ENCODE results near the gene ACTG1.
"Not testable (repeated sequence)": the region's sequence is repeated elsewhere in the genome, so short reads cannot be mapped to it uniquely, and the experiment has no call there.

ACTG1 gene

GRCh38 chr17:81533339-81534141 is 20.9 kb upstream of the ACTG1 start:
- no peak for DNase-seq (ENCODE audit: low read depth)

GRCh38 chr17:81532490-81533287 is 20.1 kb upstream of the ACTG1 start:
- DNase-seq (ENCODE audit: low read depth): no peak

- DNase-seq (ENCODE audit: low read depth): not testable (repeated sequence)
These were observed 19.4 kb upstream of the ACTG1 start for GRCh38 chr17:81531998-81532404.

- DNase-seq (ENCODE audit: low read depth): not testable (repeated sequence)
These were observed 18.4 kb upstream of the ACTG1 start for GRCh38 chr17:81531013-81531412.

DNA sequence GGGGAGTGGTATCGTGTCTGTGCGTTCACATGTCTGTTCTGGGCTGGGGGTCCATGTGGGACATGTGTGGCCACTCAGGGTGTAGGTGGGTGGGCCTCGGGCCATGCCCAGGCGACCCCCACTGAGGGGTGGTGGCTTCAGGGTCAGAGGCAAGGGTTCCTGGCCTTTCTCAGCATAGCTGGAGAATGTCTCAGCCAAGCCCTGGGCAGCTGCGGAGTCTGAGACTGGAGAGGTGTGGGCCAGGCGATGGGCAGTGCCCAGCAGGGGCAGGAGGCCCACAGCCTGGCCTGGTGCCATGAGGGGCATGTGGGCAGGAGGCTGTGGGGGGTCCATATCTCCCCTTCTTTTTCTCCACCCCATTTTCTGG is 16.8 kb upstream of the ACTG1 start:
- DNase-seq (ENCODE audit: low read depth): no peak

DNA sequence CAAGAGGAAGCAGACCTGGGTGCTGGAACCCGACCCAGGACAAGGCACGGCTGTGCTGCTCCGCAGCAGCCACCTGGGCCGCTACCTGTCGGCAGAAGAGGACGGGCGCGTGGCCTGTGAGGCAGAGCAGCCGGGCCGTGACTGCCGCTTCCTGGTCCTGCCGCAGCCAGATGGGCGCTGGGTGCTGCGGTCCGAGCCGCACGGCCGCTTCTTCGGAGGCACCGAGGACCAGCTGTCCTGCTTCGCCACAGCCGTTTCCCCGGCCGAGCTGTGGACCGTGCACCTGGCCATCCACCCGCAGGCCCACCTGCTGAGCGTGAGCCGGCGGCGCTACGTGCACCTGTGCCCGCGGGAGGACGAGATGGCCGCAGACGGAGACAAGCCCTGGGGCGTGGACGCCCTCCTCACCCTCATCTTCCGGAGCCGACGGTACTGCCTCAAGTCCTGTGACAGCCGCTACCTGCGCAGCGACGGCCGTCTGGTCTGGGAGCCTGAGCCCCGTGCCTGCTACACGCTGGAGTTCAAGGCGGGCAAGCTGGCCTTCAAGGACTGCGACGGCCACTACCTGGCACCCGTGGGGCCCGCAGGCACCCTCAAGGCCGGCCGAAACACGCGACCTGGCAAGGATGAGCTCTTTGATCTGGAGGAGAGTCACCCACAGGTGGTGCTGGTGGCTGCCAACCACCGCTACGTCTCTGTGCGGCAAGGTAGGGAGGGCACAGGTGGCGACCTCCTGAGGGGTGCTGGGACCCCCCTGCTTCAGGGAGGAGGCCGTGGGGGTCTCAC is 16.2 kb upstream of the ACTG1 start:
- no peak for DNase-seq (ENCODE audit: low read depth)

- no peak for DNase-seq (ENCODE audit: low read depth)
These were observed 15.7 kb upstream of the ACTG1 start for GRCh38 chr17:81528384-81528650.

GRCh38 chr17:81527591-81528383 is 15.2 kb upstream of the ACTG1 start, which contains the start of gene FSCN2:
FSCN2 (plus strand) TSS chr17:81528377; CDS start chr17:81528532, 155 bp downstream.
- DNase-seq (ENCODE audit: low read depth): no peak

- DNase-seq (ENCODE audit: low read depth): no peak
These were observed 14.3 kb upstream of the ACTG1 start for GRCh38 chr17:81526662-81527571.

- DNase-seq (ENCODE audit: low read depth): no peak
These were observed 12.2 kb upstream of the ACTG1 start for GRCh38 chr17:81524865-81525159.

DNA sequence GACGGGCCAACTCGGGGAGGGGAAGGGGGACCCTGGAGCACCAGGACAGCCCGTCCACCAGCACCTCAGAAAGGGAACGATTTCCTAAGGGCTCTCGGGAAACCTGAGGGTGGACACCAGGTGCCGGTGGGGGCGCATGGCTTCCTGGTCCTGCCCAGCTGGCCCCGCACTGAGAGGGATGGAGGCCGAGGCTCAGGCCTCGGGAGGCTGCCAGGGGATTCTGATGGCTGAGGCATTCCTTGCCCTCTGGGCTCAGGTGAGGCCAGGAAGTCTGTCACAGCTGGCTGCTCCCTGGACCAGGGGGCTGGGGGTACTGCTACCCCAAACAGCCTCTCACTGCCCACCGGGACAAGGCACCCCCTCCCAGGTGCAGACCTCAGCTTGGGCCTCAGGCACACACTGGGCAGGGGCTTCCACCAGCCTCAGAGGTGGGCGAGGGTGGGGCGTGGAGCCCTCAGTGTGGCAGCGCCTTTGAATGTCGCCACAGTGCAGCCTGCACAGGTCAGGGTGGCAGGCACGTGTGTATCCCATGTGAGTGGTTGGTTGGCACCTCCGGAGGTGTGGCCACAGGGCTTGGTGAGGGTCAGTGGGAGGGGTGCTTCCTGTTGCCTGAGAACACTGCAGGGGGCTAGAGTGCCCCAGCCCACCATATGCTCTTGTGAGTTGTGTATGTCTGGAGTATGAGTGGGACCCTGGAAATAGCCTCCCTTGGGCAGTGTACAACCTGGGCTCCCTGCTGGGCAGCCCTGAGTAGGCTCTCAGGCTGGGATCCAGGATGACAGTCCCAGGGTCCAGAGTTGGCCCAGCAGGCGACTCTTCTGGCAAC is 11.7 kb upstream of the ACTG1 start:
- DNase-seq (ENCODE audit: low read depth): no peak

DNA sequence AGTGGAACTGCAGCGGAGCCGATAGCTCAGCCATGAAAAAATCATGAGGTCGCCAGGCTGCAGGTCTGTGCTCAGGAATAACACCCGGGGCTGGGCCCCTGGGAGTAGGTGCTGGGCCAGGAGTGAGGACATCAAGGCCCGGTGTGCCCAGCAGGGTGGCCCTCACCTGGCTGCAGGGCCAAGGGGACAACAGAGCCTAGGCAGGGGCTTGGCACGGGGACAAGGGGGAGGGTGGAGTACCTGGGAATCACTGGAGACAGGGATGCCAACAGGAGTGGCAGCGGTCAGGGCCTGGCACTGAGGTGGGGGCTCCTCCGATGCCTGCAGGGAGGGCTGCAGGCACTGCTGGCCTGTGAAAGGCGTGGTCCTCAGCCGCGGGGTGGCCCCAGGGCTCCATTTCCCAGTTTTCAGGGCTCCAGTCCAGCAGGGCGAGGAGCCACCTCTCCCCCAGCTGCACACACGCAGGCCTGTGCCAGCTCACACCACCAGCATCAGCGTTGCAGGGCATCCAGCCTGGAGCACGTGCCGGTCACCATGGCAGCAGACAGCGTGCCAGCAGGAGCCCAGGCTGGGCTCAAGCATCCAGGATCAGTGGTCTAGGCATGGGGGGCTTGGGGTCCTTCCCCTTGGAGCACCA is 10.9 kb upstream of the ACTG1 start:
- no peak for DNase-seq (ENCODE audit: low read depth)

GRCh38 chr17:81522491-81523401 is 10.1 kb upstream of the ACTG1 start:
- no peak for DNase-seq (ENCODE audit: low read depth)

DNA sequence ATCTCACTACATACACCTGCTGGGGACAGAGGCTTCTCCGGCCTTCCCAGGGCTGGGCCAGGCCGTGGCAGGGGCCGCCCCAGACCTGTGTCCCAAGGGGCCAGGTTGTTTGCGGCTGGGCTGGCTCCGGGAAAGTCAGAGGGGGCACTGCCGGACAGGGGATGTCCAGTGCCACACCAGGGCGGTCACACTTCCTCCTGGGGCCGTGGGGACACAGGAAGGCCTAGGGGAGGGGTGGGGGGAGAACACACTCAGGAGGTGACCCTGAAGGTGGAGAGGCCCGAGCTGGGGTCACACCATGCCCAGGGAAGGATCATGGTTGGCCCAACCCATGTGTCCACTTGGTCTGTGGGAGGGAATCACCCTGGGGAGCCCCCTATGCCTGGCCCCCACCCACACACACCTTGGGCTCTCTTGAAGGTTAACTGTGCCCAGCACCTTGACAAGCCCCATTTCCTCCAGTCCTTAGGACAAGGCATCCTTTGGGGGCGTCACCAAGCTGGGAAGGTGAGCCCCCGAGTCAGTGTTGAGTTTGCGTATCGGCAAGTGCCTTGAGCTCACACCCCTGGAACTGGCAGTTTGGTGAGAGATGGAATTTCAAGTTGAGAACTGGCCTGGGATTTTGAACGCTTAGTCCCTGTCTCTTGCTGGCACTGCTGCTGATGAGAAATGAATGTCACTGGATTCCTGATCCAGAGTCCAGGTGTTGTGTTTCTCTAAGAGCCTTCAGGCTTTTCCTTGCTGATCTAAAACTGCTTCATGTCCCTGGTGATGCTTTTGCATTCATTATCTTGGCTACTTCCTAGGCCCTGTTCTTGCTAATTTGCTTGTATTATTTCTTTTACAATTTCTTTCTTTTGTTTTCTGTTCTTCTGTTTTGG is 7.7 kb upstream of the ACTG1 start:
- DNase-seq (ENCODE audit: low read depth): no peak

GRCh38 chr17:81519284-81520020 is 6.9 kb upstream of the ACTG1 start:
- peak; percentile 64 for DNase-seq (ENCODE audit: low read depth)

DNA sequence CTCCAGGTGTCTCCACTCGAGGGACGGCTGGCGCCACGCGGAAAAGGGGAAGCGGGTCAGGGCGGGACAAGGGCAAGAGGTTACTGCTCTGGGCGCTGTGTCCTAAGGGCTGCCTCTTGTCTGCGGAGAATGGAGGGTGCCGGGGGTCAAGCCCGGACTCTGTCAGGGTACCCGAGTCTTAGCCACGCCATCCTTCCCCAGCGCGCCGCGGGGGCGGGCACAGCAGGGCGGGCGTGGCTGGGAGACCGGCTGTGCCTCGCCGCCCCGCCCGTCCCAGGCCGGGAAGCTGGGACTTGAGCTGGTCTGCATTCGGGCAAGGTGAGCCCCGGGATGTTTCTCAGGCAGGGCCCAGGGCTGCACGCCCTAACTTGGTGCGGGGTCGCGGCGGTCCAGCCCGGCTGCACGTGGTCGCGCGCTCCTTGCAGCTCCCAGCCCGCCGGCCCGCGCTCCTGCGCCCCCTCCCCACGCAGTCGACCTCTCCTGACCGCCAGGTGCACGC is 6.2 kb upstream of the ACTG1 start:
- no peak for DNase-seq (ENCODE audit: low read depth)

All from T follicular helper cell (primary cell).